ENCODE measurements around the gene PLXDC1.

The PLXDC1 gene

GRCh38 chr17:39082482-39082881 is 69.0 kb downstream of the PLXDC1 start:
- H3K27ac ChIP-seq = no peak overlapping the region
- no peak for TF ChIP-seq ZFX (IDR thresholded peaks at IDR 0.05; ENCODE audit: borderline replicate concordance)
- TF ChIP-seq CTCF (IDR thresholded peaks at IDR 0.05) = no peak

DNA sequence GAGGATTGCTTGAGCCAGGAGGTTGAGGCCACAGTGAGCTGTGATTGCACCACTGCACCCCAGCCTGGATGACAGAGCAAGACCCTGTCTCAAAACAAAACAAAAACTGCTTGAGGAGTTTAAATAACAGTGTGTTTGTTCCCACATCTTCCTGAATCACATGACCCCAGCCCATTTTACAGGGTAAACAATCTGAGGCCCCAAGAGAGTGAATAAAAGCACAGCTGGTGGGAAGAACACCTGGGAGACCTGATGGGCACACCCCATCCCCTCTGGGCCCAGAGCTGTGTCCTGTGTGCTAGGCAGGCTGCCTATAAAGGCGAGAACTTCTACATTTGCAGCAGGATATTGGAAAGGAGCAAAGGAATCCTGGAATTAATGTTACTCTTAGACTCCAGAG is 69.6 kb downstream of the PLXDC1 start:
- no peak for TF ChIP-seq CTCF (IDR thresholded peaks at IDR 0.05)
- no peak for TF ChIP-seq ZFX (IDR thresholded peaks at IDR 0.05; ENCODE audit: borderline replicate concordance)
- H3K27ac ChIP-seq = no peak overlapping the region

DNA sequence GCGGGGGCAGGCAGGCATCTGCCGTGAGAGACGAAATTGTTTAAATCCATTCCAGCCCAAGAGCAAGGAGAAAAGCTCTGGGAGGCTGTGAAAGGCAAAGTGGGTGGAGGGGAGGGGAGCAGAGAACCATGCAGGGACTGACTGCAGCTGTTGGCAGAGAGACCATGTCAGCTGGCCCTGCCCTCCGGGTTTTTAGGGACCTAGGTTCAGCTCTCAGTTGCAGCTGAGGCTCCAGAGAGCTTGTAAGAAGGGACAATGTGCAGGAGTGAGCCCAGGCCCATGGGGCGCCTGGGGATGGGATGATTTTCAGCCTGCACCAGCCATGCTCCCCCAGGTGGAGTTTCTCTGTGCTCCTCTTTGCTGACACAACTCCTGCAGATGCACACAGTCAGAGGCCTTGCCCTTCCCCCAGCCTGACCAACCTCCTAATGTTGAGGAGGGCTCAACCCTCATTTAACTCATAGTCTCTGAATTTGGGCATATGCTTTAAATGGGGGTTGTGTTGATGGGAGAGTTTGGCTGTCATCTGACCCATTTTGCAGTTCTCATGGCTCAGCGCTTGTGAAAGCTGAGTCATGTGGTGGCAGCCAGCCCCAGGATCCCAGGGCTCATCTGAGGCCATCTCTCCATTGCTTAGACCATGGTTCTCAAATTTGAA is 70.9 kb downstream of the PLXDC1 start:
- no peak overlapping the region for H3K27ac ChIP-seq
- TF ChIP-seq CTCF (IDR thresholded peaks at IDR 0.05) (no peak), ZFX (IDR thresholded peaks at IDR 0.05; ENCODE audit: borderline replicate concordance) (no peak)

GRCh38 chr17:39079836-39080235 is 71.6 kb downstream of the PLXDC1 start:
- no peak for TF ChIP-seq ZFX (IDR thresholded peaks at IDR 0.05; ENCODE audit: borderline replicate concordance)
- TF ChIP-seq CTCF (IDR thresholded peaks at IDR 0.05) = no peak
- no peak overlapping the region for H3K27ac ChIP-seq

GRCh38 chr17:39077866-39078265 is 73.6 kb downstream of the PLXDC1 start:
- H3K27ac ChIP-seq = no peak overlapping the region
- TF ChIP-seq CTCF (IDR thresholded peaks at IDR 0.05) = no peak
- no peak for TF ChIP-seq ZFX (IDR thresholded peaks at IDR 0.05; ENCODE audit: borderline replicate concordance)

DNA sequence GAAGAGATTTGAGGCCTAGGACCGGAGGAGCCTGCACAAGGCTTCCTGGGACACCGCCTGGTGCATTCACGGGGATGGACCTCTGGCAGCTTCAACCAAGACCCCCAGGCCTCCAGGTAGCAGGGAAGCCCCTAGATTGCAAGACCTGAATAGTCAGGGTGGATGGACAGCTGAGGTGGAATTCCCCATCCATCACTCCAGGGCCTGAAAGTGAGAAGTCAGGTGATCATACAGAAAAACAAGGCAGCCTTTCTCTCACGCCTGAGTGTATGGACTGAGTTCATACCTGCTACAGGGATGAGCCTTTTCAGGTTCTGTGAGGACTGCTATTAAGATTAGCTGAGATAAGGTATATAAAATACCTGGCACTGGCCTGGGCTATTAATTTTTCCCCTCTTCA is 74.2 kb downstream of the PLXDC1 start:
- H3K27ac ChIP-seq = no peak overlapping the region
- TF ChIP-seq ZFX (IDR thresholded peaks at IDR 0.05; ENCODE audit: borderline replicate concordance) = no peak
- TF ChIP-seq CTCF (IDR thresholded peaks at IDR 0.05) = no peak

DNA sequence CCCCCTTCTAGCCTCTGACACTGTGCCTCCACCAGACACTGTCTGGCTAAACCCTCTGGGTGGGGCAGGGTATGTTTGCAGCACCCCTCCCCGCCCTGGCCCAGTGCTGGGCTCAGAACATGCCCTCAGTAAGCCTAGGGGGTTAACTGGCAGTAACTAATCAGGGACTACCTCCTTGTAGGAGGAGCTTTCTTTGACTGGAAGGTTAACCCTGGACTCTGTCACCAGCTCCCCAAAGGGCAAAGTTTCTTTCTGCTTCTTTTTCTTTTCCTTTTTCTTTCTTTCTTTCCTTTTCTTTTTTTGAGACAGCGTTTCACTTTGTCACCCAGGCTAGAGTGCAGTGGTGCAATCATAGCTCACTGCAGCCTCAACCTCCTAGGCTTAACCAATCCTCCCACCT is 76.8 kb downstream of the PLXDC1 start:
- no peak for TF ChIP-seq CTCF (IDR thresholded peaks at IDR 0.05)
- TF ChIP-seq ZFX (IDR thresholded peaks at IDR 0.05; ENCODE audit: borderline replicate concordance) = no peak
- no peak overlapping the region for H3K27ac ChIP-seq
